ENCODE measurements around the gene TAS2R1.

The TAS2R1 gene, protein sequence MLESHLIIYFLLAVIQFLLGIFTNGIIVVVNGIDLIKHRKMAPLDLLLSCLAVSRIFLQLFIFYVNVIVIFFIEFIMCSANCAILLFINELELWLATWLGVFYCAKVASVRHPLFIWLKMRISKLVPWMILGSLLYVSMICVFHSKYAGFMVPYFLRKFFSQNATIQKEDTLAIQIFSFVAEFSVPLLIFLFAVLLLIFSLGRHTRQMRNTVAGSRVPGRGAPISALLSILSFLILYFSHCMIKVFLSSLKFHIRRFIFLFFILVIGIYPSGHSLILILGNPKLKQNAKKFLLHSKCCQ

DNA sequence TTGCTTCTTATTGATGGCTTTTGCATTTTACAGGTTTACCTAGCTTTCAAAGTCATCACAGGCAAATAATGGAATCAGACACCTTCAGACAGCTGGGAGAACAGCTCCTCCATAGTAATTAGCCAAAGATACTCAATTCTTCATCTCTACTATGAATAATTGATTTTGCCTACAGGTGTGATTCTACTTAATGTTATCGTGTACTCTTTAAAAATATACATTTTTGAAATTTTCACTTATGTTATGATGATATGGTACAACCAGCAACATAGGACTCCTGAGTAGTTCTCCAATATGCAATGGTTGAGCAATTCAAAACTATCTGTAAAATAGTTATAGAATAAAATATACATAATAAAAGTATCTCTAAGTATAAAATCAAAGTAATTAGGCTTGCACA, at the start of gene TAS2R1:
Gene TAS2R1, minus strand, starts transcription at position 101 of the 400 bp plus-strand sequence. CDS start 319 bp downstream, outside the sequence.
- no peak for DNase-seq (ENCODE audit: low read depth in 2 of 2, low spot score in 1 of 2)

- DNase-seq (ENCODE audit: low read depth in 2 of 2, low spot score in 1 of 2) = no peak
These were observed 40.2 kb upstream of the TAS2R1 start for GRCh38 chr5:9670371-9670770.

DNA sequence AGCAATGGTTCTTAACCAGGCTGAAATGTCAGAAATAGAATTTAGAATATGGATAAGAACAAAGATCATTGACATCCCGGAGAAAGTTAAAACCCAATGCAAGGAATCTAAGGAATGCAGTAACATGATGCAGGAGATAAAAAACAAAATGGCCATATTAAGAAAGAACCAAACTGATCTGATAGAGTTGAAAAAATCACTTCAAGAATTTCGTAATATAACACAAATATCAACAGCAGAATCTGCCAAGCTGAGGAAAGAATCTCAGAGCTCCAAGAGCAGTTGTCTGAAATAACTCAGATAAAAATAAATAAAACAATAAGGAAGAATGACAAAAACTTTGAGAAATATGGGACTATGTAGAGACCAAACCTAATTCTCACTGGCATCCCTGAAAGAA, 37.8 kb upstream of the TAS2R1 start:
- DNase-seq (ENCODE audit: low read depth in 2 of 2, low spot score in 1 of 2) = no peak

GRCh38 chr5:9663891-9664290, 33.7 kb upstream of the TAS2R1 start:
- no peak for DNase-seq (ENCODE audit: low read depth in 2 of 2, low spot score in 1 of 2)

- no peak for DNase-seq (ENCODE audit: low read depth in 2 of 2, low spot score in 1 of 2)
These were observed 31.3 kb upstream of the TAS2R1 start for GRCh38 chr5:9661316-9662015.

DNA sequence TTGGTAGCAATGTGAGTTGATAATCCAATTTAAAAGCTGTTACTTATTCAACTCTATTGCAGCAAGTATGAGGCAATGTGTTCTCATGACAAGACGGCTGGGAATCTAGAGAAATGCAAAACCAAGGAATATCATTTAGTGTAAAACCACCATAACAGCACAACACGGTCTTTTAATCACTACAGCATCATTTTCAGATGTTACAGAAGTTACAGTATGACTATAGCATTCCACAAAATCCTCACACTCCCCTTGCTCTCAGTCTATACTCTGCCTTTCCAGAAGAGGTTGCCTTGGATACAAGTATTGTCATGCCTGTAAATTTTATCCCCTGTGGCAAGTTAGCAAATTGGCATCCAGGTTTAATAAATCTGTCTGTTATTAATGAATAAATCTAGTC, 28.6 kb upstream of the TAS2R1 start:
- no peak for DNase-seq (ENCODE audit: low read depth in 2 of 2, low spot score in 1 of 2)

GRCh38 chr5:9657819-9658218, 27.7 kb upstream of the TAS2R1 start:
- no peak for DNase-seq (ENCODE audit: low read depth in 2 of 2, low spot score in 1 of 2)

DNA sequence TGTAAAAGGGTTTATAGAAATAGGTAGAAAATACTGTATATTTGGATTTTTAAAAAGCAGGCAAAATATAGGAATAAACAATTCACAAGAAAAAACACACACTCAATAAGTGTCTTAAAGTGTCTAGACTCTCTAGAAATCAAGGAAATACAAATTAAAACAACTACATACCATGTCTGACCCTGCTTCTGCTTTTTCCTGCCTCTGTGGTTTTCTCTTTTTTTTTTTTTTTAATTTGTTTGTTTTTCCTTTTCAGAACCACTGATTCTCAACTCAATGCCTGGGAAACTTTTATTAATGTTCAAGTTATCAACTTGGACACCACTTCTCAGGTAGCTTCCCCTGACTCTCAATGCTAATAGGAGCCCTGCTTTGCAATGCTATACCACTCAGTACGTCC, 25.5 kb upstream of the TAS2R1 start:
- DNase-seq (ENCODE audit: low read depth in 2 of 2, low spot score in 1 of 2) = no peak

GRCh38 chr5:9654886-9655285, 24.7 kb upstream of the TAS2R1 start:
- DNase-seq (ENCODE audit: low read depth in 2 of 2, low spot score in 1 of 2) = no peak

GRCh38 chr5:9653811-9654210, 23.7 kb upstream of the TAS2R1 start:
- DNase-seq (ENCODE audit: low read depth in 2 of 2, low spot score in 1 of 2) = no peak

GRCh38 chr5:9653061-9653460, 22.9 kb upstream of the TAS2R1 start:
- no peak for DNase-seq (ENCODE audit: low read depth in 2 of 2, low spot score in 1 of 2)

DNA sequence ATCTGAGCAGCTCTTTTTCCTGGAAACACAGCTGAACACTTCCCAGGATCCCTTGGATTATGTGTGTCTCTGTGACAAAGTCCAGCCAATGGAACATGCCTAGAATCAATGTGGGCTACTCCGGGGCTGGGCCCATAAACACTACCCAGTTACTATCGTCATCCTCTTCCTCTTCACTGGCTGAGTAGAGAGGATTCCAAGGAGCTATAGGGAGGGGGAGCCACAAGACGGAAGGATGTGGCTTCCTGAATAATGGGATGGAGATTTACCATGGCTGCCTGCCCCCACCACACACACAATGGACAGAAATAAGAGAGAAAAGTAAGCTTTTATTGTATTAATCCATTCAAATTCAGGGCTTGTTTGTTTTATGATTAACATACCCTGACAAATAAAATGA, 22.1 kb upstream of the TAS2R1 start:
- no peak for DNase-seq (ENCODE audit: low read depth in 2 of 2, low spot score in 1 of 2)

GRCh38 chr5:9646843-9647242, 16.7 kb upstream of the TAS2R1 start:
- no peak for DNase-seq (ENCODE audit: low read depth in 2 of 2, low spot score in 1 of 2)

DNA sequence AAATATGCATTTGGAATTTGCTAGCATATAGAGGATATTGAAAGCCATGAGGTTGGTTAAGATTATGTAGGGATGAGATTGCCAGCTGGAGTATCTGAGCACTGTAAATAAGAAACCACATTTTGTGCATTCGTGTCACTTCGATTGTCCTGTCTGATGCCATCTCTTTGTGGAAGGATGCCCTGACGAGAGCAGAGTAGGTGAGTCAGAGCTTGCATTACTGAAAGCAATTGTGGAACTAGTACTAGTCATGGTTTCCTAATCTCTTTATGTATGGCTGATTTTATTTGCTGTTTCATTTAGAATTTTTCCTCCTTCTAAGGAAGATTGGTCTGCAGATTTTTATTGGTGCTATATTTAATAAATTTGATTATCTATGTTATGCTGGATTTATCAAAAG, 14.5 kb upstream of the TAS2R1 start:
- DNase-seq (ENCODE audit: low read depth in 2 of 2, low spot score in 1 of 2) = no peak

GRCh38 chr5:9642621-9643020, 12.5 kb upstream of the TAS2R1 start:
- DNase-seq (ENCODE audit: low read depth in 2 of 2, low spot score in 1 of 2) = no peak

- DNase-seq (ENCODE audit: low read depth in 2 of 2, low spot score in 1 of 2) = no peak
These were observed 11.7 kb upstream of the TAS2R1 start for GRCh38 chr5:9641806-9642355.

GRCh38 chr5:9632495-9632894, 2.3 kb upstream of the TAS2R1 start:
- DNase-seq (ENCODE audit: low read depth in 2 of 2, low spot score in 1 of 2) = no peak

- no peak for DNase-seq (ENCODE audit: low read depth in 2 of 2, low spot score in 1 of 2)
These were observed 2.6 kb downstream of the TAS2R1 start for GRCh38 chr5:9627541-9627940.

- DNase-seq (ENCODE audit: low read depth in 2 of 2, low spot score in 1 of 2) = no peak
These were observed 3.2 kb downstream of the TAS2R1 start for GRCh38 chr5:9626955-9627354.

DNA sequence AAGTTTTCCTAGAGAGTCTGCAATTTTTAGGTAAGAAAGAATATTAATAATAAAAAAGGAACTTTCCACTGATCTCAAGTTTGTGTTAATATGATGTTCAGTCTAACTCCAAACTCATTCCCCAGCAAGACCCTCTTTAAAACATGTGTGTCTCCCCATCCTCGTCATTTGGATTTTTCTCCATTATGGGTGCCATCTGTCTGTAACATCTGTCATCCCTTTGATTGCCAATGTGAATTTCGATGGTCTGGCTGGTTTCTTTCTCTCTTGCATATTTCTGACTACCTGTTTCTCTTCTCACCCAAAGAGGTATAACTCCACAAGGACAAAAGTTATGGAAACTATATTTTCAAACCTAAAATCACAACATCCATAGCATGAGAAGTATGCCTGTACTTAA, 4.4 kb downstream of the TAS2R1 start:
- no peak for DNase-seq (ENCODE audit: low read depth in 2 of 2, low spot score in 1 of 2)

DNA sequence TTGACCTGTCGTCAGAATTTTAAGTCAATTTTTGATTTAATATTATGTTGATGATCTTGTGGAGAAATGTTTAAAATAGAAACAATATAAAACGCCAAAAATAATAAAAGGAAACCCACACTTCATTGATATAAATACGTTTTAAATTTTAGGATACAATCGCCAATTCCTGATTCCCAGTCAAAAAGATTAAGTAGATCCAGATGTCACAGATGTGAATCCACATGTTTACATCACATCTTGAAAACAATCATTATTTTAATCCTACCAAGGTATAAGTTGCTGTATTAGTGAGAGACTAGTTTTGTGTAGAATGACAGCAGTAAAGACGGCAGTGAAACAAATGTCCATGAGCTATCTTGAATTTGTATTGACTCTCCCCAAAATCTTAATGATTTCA, 4.9 kb downstream of the TAS2R1 start:
- DNase-seq (ENCODE audit: low read depth in 2 of 2, low spot score in 1 of 2) = no peak

GRCh38 chr5:9624196-9624947, 5.8 kb downstream of the TAS2R1 start:
- DNase-seq (ENCODE audit: low read depth in 2 of 2, low spot score in 1 of 2) = no peak

Data from stimulated activated CD8-positive, alpha-beta memory T cell treated with anti-CD3 and anti-CD28 coated beads, Interleukin-4, amount 100 ng/mL, for 1 hour (primary cell).